ENCODE results near the gene MFSD6. TPM values are rescaled to one million over a fixed set of nuclear protein-coding genes. Genes with fewer than 3 reads are reported as not detected.
A peak's percentile ranks its signal among the peaks of the same experiment; 100 is the strongest.

Gene MFSD6
- total RNA-seq, 1 donor from 2014 or later, result 21.5 TPM

- no peak for TF ChIP-seq CTCF (IDR thresholded peaks at IDR 0.05)
- ChIA-PET POLR2A (interaction anchor here (1.4 kb wide), 1 partner anchor 8 kb away, joined by 4 read pairs; the partner anchor contains the start of gene NEMP2), CTCF (no interaction called here)
- peak overlapping the region; percentile 47 for H3K4me3 Mint-ChIP-seq
- ATAC-seq (ENCODE audit: low read depth) (no peak), DNase-seq (no peak)
- intact Hi-C loops (cut with micrococcal nuclease), result no loop called here
- peaks cover 57% of the 10 kb centered on the region for H3K4me1 Mint-ChIP-seq
- peaks cover 17% of the 10 kb centered on the region for H3K36me3 Mint-ChIP-seq (ENCODE audit: low read depth)
- H3K9me3 Mint-ChIP-seq, result no peaks in the 10 kb centered on the region
- peak overlapping the region; percentile 68 for H3K27ac Mint-ChIP-seq
- no peaks in the 10 kb centered on the region for H3K27me3 Mint-ChIP-seq
Observed at GRCh38 chr2:190526105-190526750, 118.1 kb downstream of the MFSD6 start.

DNA sequence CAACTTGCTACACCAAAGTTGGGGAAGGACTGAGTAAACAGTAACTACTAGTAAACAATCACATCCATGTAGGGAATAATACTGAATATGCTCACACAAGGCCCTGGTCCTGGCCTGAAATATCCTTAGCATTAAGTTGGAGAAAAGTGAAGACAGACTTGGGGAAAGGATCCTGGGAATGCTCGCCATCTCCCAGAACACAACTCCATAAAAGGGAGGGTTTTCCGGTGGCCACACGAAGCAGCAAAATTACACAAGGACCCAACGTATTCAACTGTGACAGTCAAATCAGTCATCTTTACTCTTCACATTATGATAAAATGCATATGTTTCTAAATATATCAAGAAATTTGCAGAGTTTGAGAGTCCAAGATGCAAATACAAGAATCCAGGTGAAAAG, 119.1 kb downstream of the MFSD6 start:
- Mint-ChIP-seq H3K27ac (peak overlapping the region; percentile 4), H3K27me3 (no peaks in the 10 kb centered on the region), H3K36me3 (ENCODE audit: low read depth) (peaks cover 11% of the 10 kb centered on the region), H3K4me3 (peak overlapping the region; percentile 2), H3K9me3 (no peaks in the 10 kb centered on the region), H3K4me1 (peaks cover 64% of the 10 kb centered on the region)
- DNase-seq (no peak), ATAC-seq (ENCODE audit: low read depth) (no peak)
- ChIA-PET POLR2A (no interaction called here), CTCF (no interaction called here)
- intact Hi-C loops (cut with micrococcal nuclease), result no loop called here
- no peak for TF ChIP-seq CTCF (IDR thresholded peaks at IDR 0.05)

- Mint-ChIP-seq H3K4me3 (no peak overlapping the region), H3K36me3 (ENCODE audit: low read depth) (peaks cover 6% of the 10 kb centered on the region), H3K27ac (no peak overlapping the region), H3K9me3 (no peaks in the 10 kb centered on the region), H3K27me3 (no peaks in the 10 kb centered on the region), H3K4me1 (peaks cover 71% of the 10 kb centered on the region)
- no peak for TF ChIP-seq CTCF (IDR thresholded peaks at IDR 0.05)
- POLR2A ChIA-PET, result interaction anchor here (0.6 kb wide), 1 partner anchor 352 kb away, joined by 3 read pairs; no protein-coding TSS in a partner anchor
- ATAC-seq (ENCODE audit: low read depth), result no peak
- CTCF ChIA-PET, result no interaction called here
- intact Hi-C loops (cut with micrococcal nuclease), result no loop called here
- DNase-seq, result no peak
Observed at GRCh38 chr2:190527918-190528317, 119.8 kb downstream of the MFSD6 start.

- H3K27me3 Mint-ChIP-seq, result no peaks in the 10 kb centered on the region
- ChIA-PET CTCF (no interaction called here), POLR2A (no interaction called here)
- peaks cover 6% of the 10 kb centered on the region for H3K36me3 Mint-ChIP-seq (ENCODE audit: low read depth)
- H3K4me1 Mint-ChIP-seq, result peaks cover 77% of the 10 kb centered on the region
- no peak for TF ChIP-seq CTCF (IDR thresholded peaks at IDR 0.05)
- DNase-seq (no peak), ATAC-seq (ENCODE audit: low read depth) (no peak)
- intact Hi-C loops (cut with micrococcal nuclease), result no loop called here
- no peak overlapping the region for H3K27ac Mint-ChIP-seq
- H3K4me3 Mint-ChIP-seq, result no peak overlapping the region
- no peaks in the 10 kb centered on the region for H3K9me3 Mint-ChIP-seq
Observed at GRCh38 chr2:190528521-190529001, 120.4 kb downstream of the MFSD6 start.

GRCh38 chr2:190529486-190530247, 121.5 kb downstream of the MFSD6 start:
- ATAC-seq (ENCODE audit: low read depth) (no peak), DNase-seq (no peak)
- POLR2A ChIA-PET, result interaction anchor here (1.0 to 1.4 kb wide), 3 partner anchors 54 to 170 kb away, joined by 3 to 5 read pairs (median 5); no protein-coding TSS in a partner anchor
- TF ChIP-seq CTCF (IDR thresholded peaks at IDR 0.05), result no peak
- H3K27me3 Mint-ChIP-seq, result no peaks in the 10 kb centered on the region
- peak overlapping the region; percentile 63 for H3K27ac Mint-ChIP-seq
- CTCF ChIA-PET, result interaction anchor here (1.3 kb wide), 1 partner anchor 150 kb away, joined by 5 read pairs; no protein-coding TSS in a partner anchor
- H3K4me3 Mint-ChIP-seq, result no peak overlapping the region
- H3K4me1 Mint-ChIP-seq, result peaks cover 84% of the 10 kb centered on the region
- intact Hi-C loops (cut with micrococcal nuclease), result loop anchor here (5.0 kb wide), 2 partner anchors 857 to 1148 kb away; partner anchors contain the start of genes ANKAR and NABP1
- H3K9me3 Mint-ChIP-seq, result no peaks in the 10 kb centered on the region
- peaks cover 8% of the 10 kb centered on the region for H3K36me3 Mint-ChIP-seq (ENCODE audit: low read depth)
